ENCODE data around the gene MYNN.

Gene MYNN

GRCh38 chr3:169777822-169778221 lies 4.6 kb downstream of the MYNN start:
- Histone ChIP-seq H3K36me3 (ENCODE audit: control insufficient read depth, insufficient read depth, low read length) (peaks cover 80% of the 10 kb centered on the region), H3K9me3 (ENCODE audit: control insufficient read depth, insufficient read depth, low read depth, low read length) (no peaks in the 10 kb centered on the region), H3K27ac (ENCODE audit: low read depth, low read length) (no peak overlapping the region)

GRCh38 chr3:169780742-169781141 lies 7.5 kb downstream of the MYNN start:
- H3K9me3 ChIP-seq (ENCODE audit: control insufficient read depth, insufficient read depth, low read depth, low read length): no peaks in the 10 kb centered on the region

More at GRCh38 chr3:169777822-169778221, 4.6 kb downstream of the MYNN start:
- Histone ChIP-seq H3K4me3 (ENCODE audit: low read depth, low read length) (no peak overlapping the region), H3K4me1 (ENCODE audit: control insufficient read depth, insufficient read depth, low read length) (peaks cover 18% of the 10 kb centered on the region), H3K9ac (ENCODE audit: low read length) (no peak overlapping the region), H3K27me3 (ENCODE audit: control insufficient read depth, insufficient read depth, low read length) (no peaks in the 10 kb centered on the region)

GRCh38 chr3:169781209-169781855 lies 8.1 kb downstream of the MYNN start:
- no peaks in the 10 kb centered on the region for H3K27me3 ChIP-seq (ENCODE audit: control insufficient read depth, insufficient read depth, low read length)
- H3K27ac ChIP-seq (ENCODE audit: low read depth, low read length): no peak overlapping the region
- no peak overlapping the region for H3K4me3 ChIP-seq (ENCODE audit: low read depth, low read length)
- H3K9ac ChIP-seq (ENCODE audit: low read length): no peak overlapping the region
- peaks cover under 1% of the 10 kb centered on the region; the same call in 1 of the 2 replicates for H3K4me1 ChIP-seq (ENCODE audit: control insufficient read depth, insufficient read depth, low read length)
- H3K36me3 ChIP-seq (ENCODE audit: control insufficient read depth, insufficient read depth, low read length): peaks cover 94% of the 10 kb centered on the region
- no peaks in the 10 kb centered on the region for H3K9me3 ChIP-seq (ENCODE audit: control insufficient read depth, insufficient read depth, low read depth, low read length)

More at GRCh38 chr3:169780742-169781141, 7.5 kb downstream of the MYNN start:
- Histone ChIP-seq H3K9ac (ENCODE audit: low read length) (no peak overlapping the region), H3K27me3 (ENCODE audit: control insufficient read depth, insufficient read depth, low read length) (no peaks in the 10 kb centered on the region), H3K27ac (ENCODE audit: low read depth, low read length) (no peak overlapping the region), H3K4me1 (ENCODE audit: control insufficient read depth, insufficient read depth, low read length) (peaks cover 4% of the 10 kb centered on the region; the same call in 1 of the 2 replicates), H3K4me3 (ENCODE audit: low read depth, low read length) (no peak overlapping the region), H3K36me3 (ENCODE audit: control insufficient read depth, insufficient read depth, low read length) (peaks cover 93% of the 10 kb centered on the region)

GRCh38 chr3:169787120-169787519 lies 13.9 kb downstream of the MYNN start:
- peaks cover 6% of the 10 kb centered on the region; the same call in 1 of the 2 replicates for H3K4me1 ChIP-seq (ENCODE audit: control insufficient read depth, insufficient read depth, low read length)
- peaks cover 79% of the 10 kb centered on the region for H3K36me3 ChIP-seq (ENCODE audit: control insufficient read depth, insufficient read depth, low read length)
- H3K9me3 ChIP-seq (ENCODE audit: control insufficient read depth, insufficient read depth, low read depth, low read length): no peaks in the 10 kb centered on the region
- no peak overlapping the region for H3K27ac ChIP-seq (ENCODE audit: low read depth, low read length)
- H3K27me3 ChIP-seq (ENCODE audit: control insufficient read depth, insufficient read depth, low read length): no peaks in the 10 kb centered on the region
- no peak overlapping the region for H3K4me3 ChIP-seq (ENCODE audit: low read depth, low read length)
- H3K9ac ChIP-seq (ENCODE audit: low read length): no peak overlapping the region

GRCh38 chr3:169787791-169788190 lies 14.6 kb downstream of the MYNN start:
- Histone ChIP-seq H3K4me1 (ENCODE audit: control insufficient read depth, insufficient read depth, low read length) (peaks cover 6% of the 10 kb centered on the region; the same call in 1 of the 2 replicates), H3K27me3 (ENCODE audit: control insufficient read depth, insufficient read depth, low read length) (no peaks in the 10 kb centered on the region), H3K27ac (ENCODE audit: low read depth, low read length) (no peak overlapping the region), H3K9me3 (ENCODE audit: control insufficient read depth, insufficient read depth, low read depth, low read length) (no peaks in the 10 kb centered on the region), H3K36me3 (ENCODE audit: control insufficient read depth, insufficient read depth, low read length) (peaks cover 78% of the 10 kb centered on the region), H3K9ac (ENCODE audit: low read length) (no peak overlapping the region), H3K4me3 (ENCODE audit: low read depth, low read length) (no peak overlapping the region)

GRCh38 chr3:169790219-169790618 lies 17.0 kb downstream of the MYNN start:
- no peaks in the 10 kb centered on the region for H3K9me3 ChIP-seq (ENCODE audit: control insufficient read depth, insufficient read depth, low read depth, low read length)
- H3K27me3 ChIP-seq (ENCODE audit: control insufficient read depth, insufficient read depth, low read length): no peaks in the 10 kb centered on the region
- no peak overlapping the region for H3K9ac ChIP-seq (ENCODE audit: low read length)
- H3K36me3 ChIP-seq (ENCODE audit: control insufficient read depth, insufficient read depth, low read length): peaks cover 57% of the 10 kb centered on the region
- no peak overlapping the region for H3K27ac ChIP-seq (ENCODE audit: low read depth, low read length)
- peaks cover 6% of the 10 kb centered on the region; the same call in 1 of the 2 replicates for H3K4me1 ChIP-seq (ENCODE audit: control insufficient read depth, insufficient read depth, low read length)
- no peak overlapping the region for H3K4me3 ChIP-seq (ENCODE audit: low read depth, low read length)

- no peaks in the 10 kb centered on the region for H3K27me3 ChIP-seq (ENCODE audit: control insufficient read depth, insufficient read depth, low read length)
- H3K4me3 ChIP-seq (ENCODE audit: low read depth, low read length): no peak overlapping the region
- H3K27ac ChIP-seq (ENCODE audit: low read depth, low read length): no peak overlapping the region
- H3K9me3 ChIP-seq (ENCODE audit: control insufficient read depth, insufficient read depth, low read depth, low read length): no peaks in the 10 kb centered on the region
- H3K36me3 ChIP-seq (ENCODE audit: control insufficient read depth, insufficient read depth, low read length): peaks cover 51% of the 10 kb centered on the region
- H3K9ac ChIP-seq (ENCODE audit: low read length): no peak overlapping the region
- H3K4me1 ChIP-seq (ENCODE audit: control insufficient read depth, insufficient read depth, low read length): peaks cover 6% of the 10 kb centered on the region; the same call in 1 of the 2 replicates
Measured at GRCh38 chr3:169790687-169791429, 17.7 kb downstream of the MYNN start.

GRCh38 chr3:169792359-169792758 lies 19.2 kb downstream of the MYNN start:
- Histone ChIP-seq H3K4me1 (ENCODE audit: control insufficient read depth, insufficient read depth, low read length) (peaks cover 6% of the 10 kb centered on the region; the same call in 1 of the 2 replicates), H3K9ac (ENCODE audit: low read length) (no peak overlapping the region), H3K27ac (ENCODE audit: low read depth, low read length) (no peak overlapping the region), H3K9me3 (ENCODE audit: control insufficient read depth, insufficient read depth, low read depth, low read length) (no peaks in the 10 kb centered on the region), H3K27me3 (ENCODE audit: control insufficient read depth, insufficient read depth, low read length) (no peaks in the 10 kb centered on the region), H3K4me3 (ENCODE audit: low read depth, low read length) (no peak overlapping the region), H3K36me3 (ENCODE audit: control insufficient read depth, insufficient read depth, low read length) (peaks cover 36% of the 10 kb centered on the region)

GRCh38 chr3:169804681-169805080 lies 31.5 kb downstream of the MYNN start:
- Histone ChIP-seq H3K9ac (ENCODE audit: low read length) (no peak overlapping the region), H3K27ac (ENCODE audit: low read depth, low read length) (no peak overlapping the region), H3K4me1 (ENCODE audit: control insufficient read depth, insufficient read depth, low read length) (no peaks in the 10 kb centered on the region), H3K9me3 (ENCODE audit: control insufficient read depth, insufficient read depth, low read depth, low read length) (no peaks in the 10 kb centered on the region), H3K36me3 (ENCODE audit: control insufficient read depth, insufficient read depth, low read length) (peaks cover 26% of the 10 kb centered on the region), H3K27me3 (ENCODE audit: control insufficient read depth, insufficient read depth, low read length) (no peaks in the 10 kb centered on the region), H3K4me3 (ENCODE audit: low read depth, low read length) (no peak overlapping the region)

GRCh38 chr3:169809230-169809795 lies 36.1 kb downstream of the MYNN start:
- Histone ChIP-seq H3K36me3 (ENCODE audit: control insufficient read depth, insufficient read depth, low read length) (peaks cover 4% of the 10 kb centered on the region; the same call in 1 of the 2 replicates), H3K27ac (ENCODE audit: low read depth, low read length) (no peak overlapping the region), H3K9ac (ENCODE audit: low read length) (no peak overlapping the region), H3K27me3 (ENCODE audit: control insufficient read depth, insufficient read depth, low read length) (peaks cover 4% of the 10 kb centered on the region; the same call in 1 of the 2 replicates), H3K9me3 (ENCODE audit: control insufficient read depth, insufficient read depth, low read depth, low read length) (no peaks in the 10 kb centered on the region), H3K4me1 (ENCODE audit: control insufficient read depth, insufficient read depth, low read length) (peaks cover 5% of the 10 kb centered on the region), H3K4me3 (ENCODE audit: low read depth, low read length) (no peak overlapping the region)

Measured in HUES6 (cell line).